Measurements from ENCODE around the gene PRR3. TPM values are rescaled to one million over a fixed set of nuclear protein-coding genes. Genes with fewer than 3 reads are reported as not detected.

PRR3 gene, protein sequence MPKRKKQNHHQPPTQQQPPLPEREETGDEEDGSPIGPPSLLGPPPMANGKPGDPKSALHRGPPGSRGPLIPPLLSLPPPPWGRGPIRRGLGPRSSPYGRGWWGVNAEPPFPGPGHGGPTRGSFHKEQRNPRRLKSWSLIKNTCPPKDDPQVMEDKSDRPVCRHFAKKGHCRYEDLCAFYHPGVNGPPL
- total RNA-seq = 1 to 10 TPM; 2.1 to 2.3 TPM
- polyA plus RNA-seq = 1 to 10 TPM; 2.5 to 3.2 TPM

DNA sequence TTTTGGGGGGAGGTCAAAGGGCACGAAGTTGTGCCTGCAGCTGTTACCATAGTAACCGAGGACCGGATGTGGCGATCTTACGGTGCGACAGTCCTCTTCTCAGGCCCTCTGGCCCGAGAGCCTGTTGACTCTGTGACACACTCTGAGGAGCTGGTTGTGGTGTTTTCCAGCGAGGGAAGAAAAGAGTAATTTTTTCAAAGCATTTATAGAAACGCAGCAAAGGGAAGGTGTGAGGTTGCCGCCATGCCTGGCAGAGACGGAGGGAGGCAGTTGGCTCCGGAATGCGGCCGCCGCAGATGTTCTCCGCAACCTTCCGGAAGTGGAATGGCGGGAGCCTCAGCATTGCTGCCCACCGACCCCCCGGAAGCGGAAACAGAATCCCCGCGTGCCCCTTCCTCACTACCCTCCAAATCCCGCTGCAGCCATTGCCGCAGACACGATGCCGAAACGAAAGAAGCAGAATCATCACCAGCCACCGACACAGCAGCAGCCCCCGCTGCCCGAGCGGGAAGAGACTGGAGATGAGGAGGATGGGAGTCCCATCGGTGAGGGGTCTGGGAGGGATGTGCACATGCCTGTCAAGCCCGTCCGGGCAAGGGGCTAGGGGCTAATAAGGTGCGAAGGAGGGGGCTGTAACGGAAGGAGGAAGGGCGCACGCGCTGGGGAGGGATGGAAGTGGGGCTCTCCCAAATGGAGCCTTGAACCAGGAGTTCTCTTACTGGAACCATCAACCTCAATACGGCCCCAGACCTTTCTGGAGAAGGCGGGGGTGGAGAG is at the start of gene PRR3:
Gene PRR3, plus strand, starts transcription at position 390 of the 777 bp plus-strand sequence. Its CDS starts 50 bp downstream, at position 440.
- H3K4me1 ChIP-seq (ENCODE audit: control insufficient read depth in 4 of 4, insufficient read depth in 4 of 4, low read length in 3 of 4) = peaks cover 4 to 36% (median 22%) of the 10 kb centered on the region in 4 donors
- H3K9me3 ChIP-seq (ENCODE audit: control insufficient read depth in 4 of 4, low read length in 3 of 4) = no peaks in the 10 kb centered on the region
- H3K4me3 ChIP-seq (ENCODE audit: low read depth in 1 of 3, low read length in 3 of 3) = peak within 1 kb of the TSS; percentile 85 to 98 (median 85)
- H3K36me3 ChIP-seq (ENCODE audit: control insufficient read depth in 4 of 4, insufficient read depth in 3 of 4, low read depth in 1 of 4, low read length in 3 of 4) = peaks cover 0 to 19% (median 8%) of the 10 kb centered on the region in 4 donors
- TF ChIP-seq, protein P1, sequence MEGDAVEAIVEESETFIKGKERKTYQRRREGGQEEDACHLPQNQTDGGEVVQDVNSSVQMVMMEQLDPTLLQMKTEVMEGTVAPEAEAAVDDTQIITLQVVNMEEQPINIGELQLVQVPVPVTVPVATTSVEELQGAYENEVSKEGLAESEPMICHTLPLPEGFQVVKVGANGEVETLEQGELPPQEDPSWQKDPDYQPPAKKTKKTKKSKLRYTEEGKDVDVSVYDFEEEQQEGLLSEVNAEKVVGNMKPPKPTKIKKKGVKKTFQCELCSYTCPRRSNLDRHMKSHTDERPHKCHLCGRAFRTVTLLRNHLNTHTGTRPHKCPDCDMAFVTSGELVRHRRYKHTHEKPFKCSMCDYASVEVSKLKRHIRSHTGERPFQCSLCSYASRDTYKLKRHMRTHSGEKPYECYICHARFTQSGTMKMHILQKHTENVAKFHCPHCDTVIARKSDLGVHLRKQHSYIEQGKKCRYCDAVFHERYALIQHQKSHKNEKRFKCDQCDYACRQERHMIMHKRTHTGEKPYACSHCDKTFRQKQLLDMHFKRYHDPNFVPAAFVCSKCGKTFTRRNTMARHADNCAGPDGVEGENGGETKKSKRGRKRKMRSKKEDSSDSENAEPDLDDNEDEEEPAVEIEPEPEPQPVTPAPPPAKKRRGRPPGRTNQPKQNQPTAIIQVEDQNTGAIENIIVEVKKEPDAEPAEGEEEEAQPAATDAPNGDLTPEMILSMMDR (IDR thresholded peaks at IDR 0.05; ENCODE audit: low read depth, low read length, missing input control) = no peak
- TF ChIP-seq, protein P2, sequence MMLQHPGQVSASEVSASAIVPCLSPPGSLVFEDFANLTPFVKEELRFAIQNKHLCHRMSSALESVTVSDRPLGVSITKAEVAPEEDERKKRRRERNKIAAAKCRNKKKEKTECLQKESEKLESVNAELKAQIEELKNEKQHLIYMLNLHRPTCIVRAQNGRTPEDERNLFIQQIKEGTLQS (IDR thresholded peaks at IDR 0.05) = peak; percentile 2
- TF ChIP-seq NR2F2 (IDR thresholded peaks at IDR 0.05) (no peak), FOXA1 (IDR thresholded peaks at IDR 0.05) (no peak), HNF4A (conservative IDR thresholded peaks at IDR 0.05) (peak in 1 of 2 donors; percentile 45), SP1 (IDR thresholded peaks at IDR 0.05) (no peak), YY1 (IDR thresholded peaks at IDR 0.05) (peak; percentile 89), EGR1 (IDR thresholded peaks at IDR 0.05; ENCODE audit: low read depth in 2 of 2) (peak; percentile 19 to 68), FOXA2 (IDR thresholded peaks at IDR 0.05) (peak; percentile 84), GABPA (IDR thresholded peaks at IDR 0.05 in 1 of 2, conservative IDR thresholded peaks at IDR 0.05 in 1 of 2) (peak; percentile 96 to 97), HNF4G (IDR thresholded peaks at IDR 0.05) (no peak), TAF1 (conservative IDR thresholded peaks at IDR 0.05) (peak; percentile 43), RXRA (IDR thresholded peaks at IDR 0.05) (peak in 1 of 2 donors; percentile 63)
- TF ChIP-seq, protein P3, sequence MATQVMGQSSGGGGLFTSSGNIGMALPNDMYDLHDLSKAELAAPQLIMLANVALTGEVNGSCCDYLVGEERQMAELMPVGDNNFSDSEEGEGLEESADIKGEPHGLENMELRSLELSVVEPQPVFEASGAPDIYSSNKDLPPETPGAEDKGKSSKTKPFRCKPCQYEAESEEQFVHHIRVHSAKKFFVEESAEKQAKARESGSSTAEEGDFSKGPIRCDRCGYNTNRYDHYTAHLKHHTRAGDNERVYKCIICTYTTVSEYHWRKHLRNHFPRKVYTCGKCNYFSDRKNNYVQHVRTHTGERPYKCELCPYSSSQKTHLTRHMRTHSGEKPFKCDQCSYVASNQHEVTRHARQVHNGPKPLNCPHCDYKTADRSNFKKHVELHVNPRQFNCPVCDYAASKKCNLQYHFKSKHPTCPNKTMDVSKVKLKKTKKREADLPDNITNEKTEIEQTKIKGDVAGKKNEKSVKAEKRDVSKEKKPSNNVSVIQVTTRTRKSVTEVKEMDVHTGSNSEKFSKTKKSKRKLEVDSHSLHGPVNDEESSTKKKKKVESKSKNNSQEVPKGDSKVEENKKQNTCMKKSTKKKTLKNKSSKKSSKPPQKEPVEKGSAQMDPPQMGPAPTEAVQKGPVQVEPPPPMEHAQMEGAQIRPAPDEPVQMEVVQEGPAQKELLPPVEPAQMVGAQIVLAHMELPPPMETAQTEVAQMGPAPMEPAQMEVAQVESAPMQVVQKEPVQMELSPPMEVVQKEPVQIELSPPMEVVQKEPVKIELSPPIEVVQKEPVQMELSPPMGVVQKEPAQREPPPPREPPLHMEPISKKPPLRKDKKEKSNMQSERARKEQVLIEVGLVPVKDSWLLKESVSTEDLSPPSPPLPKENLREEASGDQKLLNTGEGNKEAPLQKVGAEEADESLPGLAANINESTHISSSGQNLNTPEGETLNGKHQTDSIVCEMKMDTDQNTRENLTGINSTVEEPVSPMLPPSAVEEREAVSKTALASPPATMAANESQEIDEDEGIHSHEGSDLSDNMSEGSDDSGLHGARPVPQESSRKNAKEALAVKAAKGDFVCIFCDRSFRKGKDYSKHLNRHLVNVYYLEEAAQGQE (IDR thresholded peaks at IDR 0.05) = peak; percentile 38
- TF ChIP-seq, protein P4, sequence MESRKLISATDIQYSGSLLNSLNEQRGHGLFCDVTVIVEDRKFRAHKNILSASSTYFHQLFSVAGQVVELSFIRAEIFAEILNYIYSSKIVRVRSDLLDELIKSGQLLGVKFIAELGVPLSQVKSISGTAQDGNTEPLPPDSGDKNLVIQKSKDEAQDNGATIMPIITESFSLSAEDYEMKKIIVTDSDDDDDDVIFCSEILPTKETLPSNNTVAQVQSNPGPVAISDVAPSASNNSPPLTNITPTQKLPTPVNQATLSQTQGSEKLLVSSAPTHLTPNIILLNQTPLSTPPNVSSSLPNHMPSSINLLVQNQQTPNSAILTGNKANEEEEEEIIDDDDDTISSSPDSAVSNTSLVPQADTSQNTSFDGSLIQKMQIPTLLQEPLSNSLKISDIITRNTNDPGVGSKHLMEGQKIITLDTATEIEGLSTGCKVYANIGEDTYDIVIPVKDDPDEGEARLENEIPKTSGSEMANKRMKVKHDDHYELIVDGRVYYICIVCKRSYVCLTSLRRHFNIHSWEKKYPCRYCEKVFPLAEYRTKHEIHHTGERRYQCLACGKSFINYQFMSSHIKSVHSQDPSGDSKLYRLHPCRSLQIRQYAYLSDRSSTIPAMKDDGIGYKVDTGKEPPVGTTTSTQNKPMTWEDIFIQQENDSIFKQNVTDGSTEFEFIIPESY (IDR thresholded peaks at IDR 0.05) = peak; percentile 79
- TF ChIP-seq, protein P5, sequence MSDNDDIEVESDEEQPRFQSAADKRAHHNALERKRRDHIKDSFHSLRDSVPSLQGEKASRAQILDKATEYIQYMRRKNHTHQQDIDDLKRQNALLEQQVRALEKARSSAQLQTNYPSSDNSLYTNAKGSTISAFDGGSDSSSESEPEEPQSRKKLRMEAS (IDR thresholded peaks at IDR 0.05) = peak; percentile 56
- peak; percentile 85 for DNase-seq (ENCODE audit: low spot score)
- WGBS = under 1% methylated on average over 42 of the region's 42 CpGs
- H3K9ac ChIP-seq (ENCODE audit: low read depth in 1 of 2, low read length in 2 of 2) = peak within 1 kb of the TSS; percentile 71 to 85
- H3K27me3 ChIP-seq (ENCODE audit: control insufficient read depth in 4 of 4, insufficient read depth in 4 of 4, low read length in 3 of 4) = no peaks in the 10 kb centered on the region
- H3K27ac ChIP-seq (ENCODE audit: low read depth in 1 of 2, low read length in 2 of 2) = peak within 1 kb of the TSS; percentile 99
